Subcutaneous adipose tissue (tissue), 4 donors: ENCODE results near the gene DAB1. TPM values are rescaled to one million over a fixed set of nuclear protein-coding genes. Genes with fewer than 3 reads are reported as not detected.

Experiments used
- total RNA-seq, 4 donors: library from RNA; depleted of rRNA; stranded (reverse); fragments of >200 nt; gene quantifications; one replicate each; pipeline ENCODE4 v1.1.0, GENCODE V29; 2016
- TF ChIP-seq, protein P1 (sequence below): fragments of 450-650 bp; IDR thresholded peaks from one replicate; pipeline ENCODE4 v1.5.1; 2016; ENCODE audit warnings: low read depth, mild to moderate bottlenecking, control low read depth, antibody characterized with exemption, moderate library complexity

The DAB1 gene
- total RNA-seq, 4 donors from 2014 or later, result 0.22 to 0.98 (median 0.45) TPM

DNA sequence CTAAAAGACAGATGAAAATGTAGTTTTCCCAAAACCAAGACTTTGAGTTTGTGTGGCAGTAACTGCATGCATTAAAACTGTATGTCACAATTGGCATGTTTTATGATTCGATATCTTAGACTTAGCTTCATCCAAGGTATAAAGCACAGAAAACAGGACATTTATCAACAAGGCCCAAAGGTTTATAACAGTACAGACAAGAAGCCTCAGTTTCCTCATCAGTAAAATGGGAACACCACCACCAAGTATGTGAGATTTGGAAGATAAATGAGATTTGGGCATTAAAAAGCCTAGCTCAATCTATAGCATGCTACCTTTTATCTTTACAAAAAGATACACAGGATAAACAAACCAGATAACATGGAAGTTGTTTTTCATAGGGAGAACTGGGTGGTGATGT lies 128.5 kb downstream of the DAB1 start:
- TF ChIP-seq, protein P1, sequence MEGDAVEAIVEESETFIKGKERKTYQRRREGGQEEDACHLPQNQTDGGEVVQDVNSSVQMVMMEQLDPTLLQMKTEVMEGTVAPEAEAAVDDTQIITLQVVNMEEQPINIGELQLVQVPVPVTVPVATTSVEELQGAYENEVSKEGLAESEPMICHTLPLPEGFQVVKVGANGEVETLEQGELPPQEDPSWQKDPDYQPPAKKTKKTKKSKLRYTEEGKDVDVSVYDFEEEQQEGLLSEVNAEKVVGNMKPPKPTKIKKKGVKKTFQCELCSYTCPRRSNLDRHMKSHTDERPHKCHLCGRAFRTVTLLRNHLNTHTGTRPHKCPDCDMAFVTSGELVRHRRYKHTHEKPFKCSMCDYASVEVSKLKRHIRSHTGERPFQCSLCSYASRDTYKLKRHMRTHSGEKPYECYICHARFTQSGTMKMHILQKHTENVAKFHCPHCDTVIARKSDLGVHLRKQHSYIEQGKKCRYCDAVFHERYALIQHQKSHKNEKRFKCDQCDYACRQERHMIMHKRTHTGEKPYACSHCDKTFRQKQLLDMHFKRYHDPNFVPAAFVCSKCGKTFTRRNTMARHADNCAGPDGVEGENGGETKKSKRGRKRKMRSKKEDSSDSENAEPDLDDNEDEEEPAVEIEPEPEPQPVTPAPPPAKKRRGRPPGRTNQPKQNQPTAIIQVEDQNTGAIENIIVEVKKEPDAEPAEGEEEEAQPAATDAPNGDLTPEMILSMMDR, result no peak

DNA sequence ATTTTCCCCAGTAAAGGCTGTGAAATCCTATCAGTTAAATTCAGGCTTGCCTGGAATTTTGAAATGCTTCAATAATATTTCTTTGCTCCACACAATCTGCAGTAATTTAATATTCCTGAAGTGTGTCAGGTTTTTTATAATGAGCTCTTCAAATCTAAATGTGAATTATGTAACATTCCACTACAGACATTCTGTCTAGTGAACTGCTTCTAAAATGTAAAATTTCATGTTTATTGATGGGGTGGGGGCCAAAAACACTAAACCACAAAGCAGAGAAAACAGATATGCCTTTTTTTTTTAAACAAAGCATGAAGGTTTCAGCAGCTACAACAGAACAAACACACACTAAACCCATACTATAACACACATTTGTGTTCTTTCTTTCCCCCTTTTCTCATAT lies 129.7 kb downstream of the DAB1 start:
- TF ChIP-seq, protein P1, result no peak

DNA sequence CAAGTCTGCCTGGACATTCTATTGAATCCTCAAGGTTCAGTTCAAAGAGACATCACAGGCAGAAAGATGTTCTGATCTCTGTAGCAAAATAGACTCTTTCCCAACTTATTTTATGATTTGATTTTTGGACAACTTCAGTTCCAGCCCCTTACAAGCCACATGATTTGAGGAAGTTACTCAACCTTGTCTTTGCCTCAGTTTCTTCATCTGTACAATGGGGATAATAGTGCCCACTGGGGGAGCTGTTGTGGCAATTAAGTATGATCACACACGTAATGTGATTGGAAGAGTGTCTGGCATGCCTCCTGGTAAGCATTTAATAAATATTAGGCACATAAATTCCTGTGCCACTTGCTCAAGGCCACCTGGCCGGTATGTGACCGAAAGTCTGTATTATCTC lies 130.6 kb downstream of the DAB1 start:
- TF ChIP-seq, protein P1, result no peak

DNA sequence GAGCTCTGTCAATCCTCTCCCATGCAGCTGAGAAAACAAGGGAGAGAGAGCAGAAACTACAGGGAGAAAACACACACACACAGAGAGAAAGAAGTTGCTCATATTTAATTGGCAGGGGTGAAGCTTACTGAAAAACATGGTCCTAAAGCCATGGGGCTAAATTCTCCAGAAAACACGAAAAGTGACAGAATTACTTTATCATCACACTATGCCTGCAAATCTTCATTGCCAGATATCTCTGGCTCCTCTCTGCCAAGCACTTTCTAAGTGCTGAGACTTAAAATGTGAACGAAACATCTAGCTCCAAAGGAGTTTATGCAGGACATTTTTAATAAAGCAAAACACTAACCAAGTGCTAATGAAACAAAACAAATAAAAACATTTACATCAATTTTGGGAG lies 134.1 kb downstream of the DAB1 start:
- TF ChIP-seq, protein P1, result no peak

DNA sequence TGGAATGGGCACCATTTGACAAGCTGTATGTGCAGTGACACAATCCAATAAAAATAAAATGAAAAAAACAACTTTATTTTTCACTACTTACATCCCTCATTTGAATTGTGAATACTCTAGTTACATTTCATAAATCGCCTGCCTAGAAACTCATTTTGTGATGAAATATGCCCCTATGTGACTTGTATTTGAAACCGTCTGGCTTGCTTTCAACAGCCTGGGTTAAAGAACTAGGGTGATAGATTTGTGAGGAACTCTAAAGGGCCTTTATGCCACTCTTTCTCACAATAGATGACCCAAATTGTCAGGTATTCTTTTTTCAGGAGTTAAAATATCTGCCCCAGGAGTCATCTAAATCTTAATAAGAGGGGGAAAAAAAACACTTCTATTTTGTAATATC lies 137.9 kb downstream of the DAB1 start:
- TF ChIP-seq, protein P1, result no peak

DNA sequence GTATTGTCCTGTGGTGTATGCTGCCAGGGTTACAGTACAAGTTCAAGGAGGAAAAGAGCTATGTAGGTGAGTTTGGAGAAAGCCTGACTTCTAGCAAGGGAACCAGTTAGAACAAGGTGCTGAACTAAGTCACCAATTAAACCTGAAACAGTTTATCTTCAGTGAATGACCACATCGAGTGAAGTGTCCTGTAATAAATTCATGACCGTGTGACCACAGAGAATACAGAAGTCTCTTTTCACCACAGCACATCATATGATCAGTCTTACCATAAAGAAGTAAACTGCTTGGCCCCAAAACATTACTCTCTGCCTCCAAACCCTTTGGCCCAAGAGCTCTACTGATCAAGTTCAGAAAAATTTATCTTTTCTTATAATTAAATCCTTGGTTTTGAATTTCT lies 141.4 kb downstream of the DAB1 start:
- TF ChIP-seq, protein P1, result no peak

DNA sequence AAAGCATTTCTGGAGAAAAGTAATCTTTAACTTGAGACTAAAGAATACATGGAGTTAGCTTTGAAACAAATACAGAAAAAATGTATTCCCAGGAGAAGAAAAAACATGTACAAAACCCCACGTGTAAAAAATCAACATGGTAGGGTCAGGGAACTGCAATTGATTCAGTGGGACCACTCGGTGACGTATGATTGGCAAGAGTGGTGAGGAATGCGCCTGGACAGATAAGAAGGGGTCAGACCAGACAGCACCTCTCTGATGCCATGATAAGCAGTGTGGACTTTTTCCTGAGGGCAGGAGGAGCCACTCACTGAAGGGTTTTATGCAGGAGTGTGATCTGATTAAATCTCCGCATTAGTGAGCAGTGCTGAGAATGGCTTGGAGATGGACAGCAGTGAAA lies 142.5 kb downstream of the DAB1 start:
- TF ChIP-seq, protein P1, result no peak
